HG03139 (cell line): ENCODE results near the gene SLC38A1.
"Not testable (repeated sequence)": the region's sequence is repeated elsewhere in the genome, so short reads cannot be mapped to it uniquely, and the experiment has no call there.

Experiments
- ATAC-seq: cut with Tn5 transposase; IDR thresholded peaks from one replicate; pipeline ENCODE4 v1.9.1; 2021; ENCODE audit not compliant: unreplicated experiment

SLC38A1 gene

GRCh38 chr12:46209170-46209569 lies 59.7 kb downstream of the SLC38A1 start:
- no peak for ATAC-seq

DNA sequence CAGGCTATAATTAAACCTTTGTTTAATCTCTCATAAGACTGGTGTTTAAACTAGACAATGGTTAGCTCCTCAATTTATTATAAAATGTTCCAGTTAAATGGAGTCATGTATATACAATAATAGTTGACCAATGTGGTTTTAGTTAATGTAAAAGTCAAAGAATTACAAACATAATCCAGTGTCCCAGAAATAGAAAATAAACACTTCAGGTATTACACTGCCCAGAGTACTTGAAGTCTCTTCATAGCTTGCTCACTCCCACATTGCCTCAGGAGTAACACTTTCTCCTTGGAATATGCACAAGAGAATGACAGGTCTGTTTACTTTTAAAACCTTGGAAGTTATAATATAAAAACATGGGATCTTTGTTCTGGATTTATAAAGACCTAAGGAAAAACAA lies 60.5 kb downstream of the SLC38A1 start:
- ATAC-seq: no peak

- ATAC-seq: no peak
Measured at GRCh38 chr12:46207644-46208043, 61.2 kb downstream of the SLC38A1 start.

DNA sequence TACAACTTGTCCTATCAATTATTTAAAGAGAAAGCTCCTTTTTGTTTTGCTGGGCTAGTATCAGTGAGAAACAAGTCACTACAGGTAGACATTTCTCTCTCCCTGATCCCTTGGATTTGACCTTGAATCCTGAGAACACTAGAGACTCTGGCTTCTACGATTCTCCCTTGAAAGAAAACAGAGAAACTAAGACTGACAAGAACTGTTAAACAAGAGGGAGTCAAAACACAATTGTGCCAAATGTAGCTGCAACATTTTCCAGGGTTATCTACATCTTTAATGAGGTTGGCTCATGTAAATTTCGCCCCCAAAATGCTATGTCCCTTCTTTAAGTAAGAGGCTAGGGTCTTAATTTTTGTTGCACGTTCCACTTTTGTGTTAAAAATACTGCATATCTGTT lies 62.4 kb downstream of the SLC38A1 start:
- ATAC-seq: no peak

DNA sequence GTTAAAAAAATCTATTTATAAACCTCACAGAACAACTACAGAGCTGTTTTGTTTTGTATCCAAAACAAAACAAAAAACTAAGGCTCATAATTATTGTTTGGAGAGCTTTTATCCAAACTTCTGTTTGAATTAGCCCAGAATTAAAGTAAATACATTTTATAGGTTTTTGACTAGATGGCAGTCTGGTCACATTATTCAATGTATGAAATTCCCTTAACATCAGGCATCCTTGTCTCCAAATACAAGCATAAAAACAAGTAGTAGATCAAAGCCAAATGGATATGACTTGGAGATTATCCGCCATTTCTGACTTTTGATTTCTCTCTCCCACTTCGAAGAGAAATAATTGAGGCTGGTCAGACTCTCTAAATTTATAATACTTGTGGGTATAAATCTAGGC lies 63.5 kb downstream of the SLC38A1 start:
- ATAC-seq: no peak

DNA sequence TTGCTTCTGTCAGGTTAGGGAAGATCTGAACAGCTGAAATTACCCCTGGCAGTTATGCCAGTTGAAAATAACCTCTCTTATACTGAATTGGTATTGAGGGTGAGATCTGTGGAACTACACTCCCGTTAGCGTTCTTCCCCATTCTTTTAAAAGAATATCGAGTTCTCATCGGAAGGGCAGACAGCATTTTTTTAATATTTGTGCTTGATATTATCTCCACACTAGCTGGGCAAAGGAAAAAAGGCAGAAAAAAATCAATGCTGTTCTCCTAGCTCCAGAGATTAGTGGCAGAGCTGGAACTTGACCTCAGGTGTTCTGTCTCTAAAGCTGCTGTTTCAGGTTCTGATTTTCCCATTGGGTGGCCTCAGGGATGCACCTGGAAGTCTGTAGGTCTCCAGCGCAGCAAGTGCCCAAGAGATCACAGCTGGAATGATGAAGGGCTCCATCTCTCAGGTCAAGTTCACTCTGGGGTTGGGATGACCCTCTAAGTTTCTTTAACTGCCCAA lies 67.5 kb downstream of the SLC38A1 start:
- no peak for ATAC-seq

DNA sequence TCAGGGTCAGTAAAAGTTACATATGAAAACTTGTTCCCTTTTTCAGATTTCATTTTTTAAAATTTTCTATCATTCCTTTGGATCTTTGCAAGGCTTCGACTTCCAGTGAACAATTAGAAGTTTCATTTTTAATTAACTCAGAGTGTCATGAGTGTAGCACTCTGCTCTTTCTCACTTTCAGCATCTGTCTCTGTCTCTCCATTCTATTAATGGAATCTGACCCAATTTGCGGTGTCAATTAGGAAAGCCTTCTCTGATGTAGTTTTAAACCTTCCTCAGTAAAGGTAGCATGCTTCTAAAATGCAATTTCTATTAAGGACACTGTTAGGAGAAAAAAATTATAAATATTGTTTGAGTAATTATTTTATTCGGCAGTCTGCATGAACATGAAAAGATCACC lies 68.3 kb downstream of the SLC38A1 start:
- no peak for ATAC-seq

DNA sequence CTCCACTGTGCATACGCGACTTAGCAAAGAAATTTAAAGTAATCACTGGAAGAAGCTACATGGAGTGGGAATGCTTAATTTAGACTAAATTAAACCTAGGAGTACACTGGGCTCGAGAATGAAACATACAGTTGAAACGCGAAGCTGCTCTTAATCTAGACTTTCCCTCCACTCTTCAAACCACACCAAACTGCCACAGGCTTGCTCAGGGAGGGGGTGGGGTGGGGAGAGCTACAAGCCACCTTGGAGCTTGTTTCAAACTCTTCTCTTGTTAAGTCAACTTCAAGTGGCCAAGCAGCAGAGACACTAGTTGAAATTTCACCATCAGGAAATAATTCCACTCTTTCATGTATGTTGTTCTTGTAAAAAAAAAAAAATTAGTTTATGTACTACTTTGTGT lies 69.9 kb downstream of the SLC38A1 start:
- ATAC-seq: no peak

DNA sequence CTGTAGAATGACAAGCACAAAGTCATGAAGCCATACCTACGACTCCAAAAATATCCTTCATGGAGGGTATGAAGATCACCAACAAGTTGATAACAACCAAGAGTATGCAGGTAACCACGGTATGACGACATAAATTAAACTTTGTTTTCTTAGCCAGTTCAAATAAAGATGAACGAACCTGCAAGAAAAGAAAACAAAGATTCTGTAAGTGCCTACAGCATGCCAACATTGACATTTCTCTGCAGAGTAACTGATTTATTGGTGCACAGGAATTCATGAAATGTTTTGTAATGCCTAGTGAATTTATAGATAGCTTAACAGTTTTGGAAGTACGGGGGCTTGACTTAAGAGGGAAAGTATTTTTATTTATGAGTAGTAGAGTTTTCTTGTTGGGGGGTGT lies 71.0 kb downstream of the SLC38A1 start:
- no peak for ATAC-seq

- not testable (repeated sequence) for ATAC-seq
Measured at GRCh38 chr12:46190533-46190932, 78.3 kb downstream of the SLC38A1 start.

- ATAC-seq: no peak
Measured at GRCh38 chr12:46188170-46188569, 80.7 kb downstream of the SLC38A1 start.

GRCh38 chr12:46187023-46187422 lies 81.8 kb downstream of the SLC38A1 start:
- ATAC-seq: no peak

GRCh38 chr12:46186088-46186487 lies 82.8 kb downstream of the SLC38A1 start:
- ATAC-seq: no peak

- no peak for ATAC-seq
Measured at GRCh38 chr12:46185686-46186085, 83.2 kb downstream of the SLC38A1 start.

DNA sequence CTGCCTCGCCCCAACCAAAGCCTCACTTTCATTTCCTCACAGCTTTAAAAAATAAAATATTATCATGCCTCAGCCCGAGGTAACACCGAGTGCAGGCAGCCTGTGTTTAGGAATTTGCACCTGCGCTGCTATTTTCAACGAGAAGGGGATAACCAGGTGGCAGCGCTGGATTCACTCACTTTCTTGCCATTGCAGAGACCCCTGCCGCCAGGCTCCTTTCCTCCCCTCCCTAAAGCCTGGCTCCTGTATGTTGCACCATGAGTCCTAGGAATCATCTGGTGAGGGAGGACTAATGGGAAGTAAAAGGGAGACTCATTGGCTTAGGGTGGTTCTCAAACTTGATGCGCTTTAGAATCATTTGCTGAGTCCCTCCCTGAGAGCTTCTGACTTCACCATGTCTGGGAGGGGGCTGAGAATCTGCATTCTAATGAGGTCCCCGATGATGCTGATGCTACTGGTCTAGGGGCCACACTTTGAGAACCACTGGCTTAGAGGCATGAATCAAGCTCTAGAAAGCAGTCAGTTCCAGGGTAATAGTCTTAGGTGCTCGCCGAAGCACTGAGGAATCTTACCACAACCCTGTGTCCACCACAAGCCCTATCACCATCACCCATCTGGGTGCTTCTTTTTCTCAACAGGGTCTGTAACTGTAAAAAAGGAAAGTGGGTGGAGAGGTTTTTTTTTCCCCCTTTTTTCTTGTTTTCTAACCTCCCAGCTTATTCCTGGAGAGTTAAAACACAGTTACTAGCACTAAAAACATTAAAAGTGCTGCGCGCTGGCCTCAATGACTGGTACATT lies 83.8 kb downstream of the SLC38A1 start:
- ATAC-seq: no peak

- no peak for ATAC-seq
Measured at GRCh38 chr12:46183112-46183511, 85.7 kb downstream of the SLC38A1 start.

DNA sequence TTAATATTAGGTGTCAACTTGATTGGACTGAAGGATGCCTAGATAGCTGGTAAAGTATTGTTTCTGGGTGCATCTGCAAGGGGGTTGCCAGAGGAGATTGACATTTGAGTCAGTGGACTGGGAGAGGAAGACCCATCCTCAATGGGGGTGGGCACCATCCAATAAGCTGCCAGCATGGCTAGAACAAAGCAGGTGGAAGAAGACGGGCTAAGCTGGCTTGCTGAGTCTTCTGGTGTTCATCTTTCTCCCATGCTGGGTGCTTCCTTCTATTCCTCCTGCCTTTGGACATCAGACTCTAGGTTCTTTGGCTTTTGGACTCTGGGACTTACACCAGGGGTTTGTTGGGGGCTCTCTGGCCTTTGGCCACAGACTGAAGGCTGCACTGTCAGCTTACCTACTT lies 87.4 kb downstream of the SLC38A1 start:
- no peak for ATAC-seq

DNA sequence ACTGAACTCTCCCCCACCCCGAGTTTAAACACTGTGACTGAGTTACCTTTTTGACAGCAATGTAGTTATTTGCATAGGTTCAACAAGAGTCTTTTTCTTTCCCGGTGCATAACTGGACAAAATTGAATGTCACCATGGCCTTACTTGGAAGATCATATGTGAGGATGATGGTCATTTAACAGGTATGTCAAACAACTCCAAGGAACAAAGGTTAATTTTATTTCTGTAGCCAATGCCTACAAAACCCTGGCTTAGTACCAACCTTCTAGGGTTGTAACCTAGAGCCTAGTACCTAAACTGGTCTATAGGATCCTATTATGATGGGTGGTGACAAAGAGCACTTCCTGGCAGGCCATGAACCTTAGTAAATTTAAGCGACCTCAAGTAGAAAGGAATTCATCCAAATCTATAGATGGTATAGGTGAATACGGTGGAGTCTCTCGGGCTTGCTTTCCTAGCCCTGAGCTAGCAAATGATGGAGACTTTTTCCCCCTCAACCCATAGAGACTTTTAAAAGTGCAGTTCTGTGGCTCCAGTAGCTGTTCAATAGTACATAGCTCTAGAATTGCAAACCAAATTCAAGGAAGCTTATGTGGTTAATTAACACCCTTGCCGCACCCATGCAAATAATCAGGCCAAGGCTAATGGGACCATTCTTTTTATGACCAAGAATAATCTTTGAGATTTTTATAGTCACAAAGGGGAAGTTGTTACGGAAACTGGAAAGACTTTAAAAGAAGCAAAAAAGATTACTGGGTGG lies 89.0 kb downstream of the SLC38A1 start:
- ATAC-seq: peak; percentile 68

- ATAC-seq: no peak
Measured at GRCh38 chr12:46177837-46178608, 90.8 kb downstream of the SLC38A1 start.

GRCh38 chr12:46177025-46177424 lies 91.8 kb downstream of the SLC38A1 start:
- no peak for ATAC-seq

DNA sequence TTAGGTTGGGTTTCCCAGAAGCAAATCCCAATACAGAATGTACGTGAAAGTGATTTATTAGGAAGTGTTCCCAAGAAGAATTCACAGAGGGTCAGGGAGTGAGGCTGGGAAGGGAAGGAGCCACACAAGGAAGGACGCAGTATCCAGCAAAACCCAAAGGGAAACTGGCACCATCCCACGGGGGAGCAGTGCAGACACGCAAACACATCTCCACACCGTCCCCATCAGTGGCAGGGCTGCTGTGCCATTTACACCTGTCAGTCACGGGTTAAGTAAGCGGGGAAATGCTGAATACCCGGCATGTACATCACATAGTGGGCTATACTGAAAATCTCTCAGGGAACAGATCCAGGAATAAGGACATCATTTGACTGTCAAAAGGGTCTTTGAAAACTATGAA lies 93.9 kb downstream of the SLC38A1 start:
- no peak for ATAC-seq
